SK-N-SH treated with all-trans-retinoic acid at 6 μM for 48 hours (cell line): ENCODE data around the gene ITGA8.

Experiments used
- BACH2 ChIP-seq: fragments of 250-450 bp; sonication (Bioruptor Pico); IDR thresholded peaks from 2 replicates; pipeline ENCODE4 v1.9.0; 2021; ENCODE audit warnings: mild to moderate bottlenecking, borderline replicate concordance
- CREB5 ChIP-seq: fragments of 250-450 bp; sonication (Bioruptor Pico); IDR thresholded peaks from 2 replicates; pipeline ENCODE4 v1.5.1; 2020; ENCODE audit warnings: low read depth, mild to moderate bottlenecking, moderate library complexity
- CSRNP3 ChIP-seq: fragments of 250-450 bp; sonication (Bioruptor Pico); IDR thresholded peaks from 2 replicates; pipeline ENCODE4 v1.5.1; 2021; ENCODE audit warnings: mild to moderate bottlenecking, moderate library complexity
- ESRRG ChIP-seq: fragments of 250-450 bp; sonication (Bioruptor Pico); IDR thresholded peaks from 2 replicates; pipeline ENCODE4 v1.6.1; 2021; ENCODE audit warnings: mild to moderate bottlenecking
- GLIS3 ChIP-seq: fragments of 250-450 bp; sonication (Bioruptor Pico); IDR thresholded peaks from 2 replicates; pipeline ENCODE4 v1.5.0; 2020; ENCODE audit warnings: mild to moderate bottlenecking, moderate library complexity
- PATZ1 ChIP-seq: fragments of 250-450 bp; sonication (Bioruptor Pico); IDR thresholded peaks from 2 replicates; pipeline ENCODE4 v1.8.0; 2020; ENCODE audit warnings: mild to moderate bottlenecking, moderate library complexity, borderline replicate concordance
- POU6F1 ChIP-seq: fragments of 250-450 bp; sonication (Bioruptor Pico); IDR thresholded peaks from 2 replicates; pipeline ENCODE4 v1.8.0; 2021; ENCODE audit warnings: low read depth, mild to moderate bottlenecking, moderate library complexity, borderline replicate concordance
- PPARA ChIP-seq: fragments of 250-450 bp; sonication (Bioruptor Pico); IDR thresholded peaks from 2 replicates; pipeline ENCODE4 v1.5.0; 2020; ENCODE audit warnings: mild to moderate bottlenecking, borderline replicate concordance
- TSHZ2 ChIP-seq: fragments of 250-450 bp; sonication (Bioruptor Pico); IDR thresholded peaks from 2 replicates; pipeline ENCODE4 v1.5.0; 2020; ENCODE audit warnings: mild to moderate bottlenecking, moderate library complexity
- ZC3H10 ChIP-seq: fragments of 250-450 bp; sonication (Bioruptor Pico); IDR thresholded peaks from 2 replicates; pipeline ENCODE4 v1.5.1; 2021; ENCODE audit warnings: mild to moderate bottlenecking, moderate library complexity
- ZFP3 ChIP-seq: fragments of 250-450 bp; sonication (Bioruptor Pico); IDR thresholded peaks from 2 replicates; pipeline ENCODE4 v1.5.0; 2020; ENCODE audit warnings: mild to moderate bottlenecking, moderate library complexity
- ZNF565 ChIP-seq: fragments of 450-650 bp; formaldehyde crosslinking; conservative IDR thresholded peaks from 2 replicates; pipeline ENCODE4 v1.5.0; 2020; ENCODE audit warnings: low read depth, mild to moderate bottlenecking, moderate library complexity
- ZNF70 ChIP-seq: fragments of 450-650 bp; formaldehyde crosslinking; IDR thresholded peaks from 2 replicates; pipeline ENCODE4 v1.5.0; 2020; ENCODE audit warnings: mild to moderate bottlenecking, moderate library complexity
- ZNF8 ChIP-seq: fragments of 450-650 bp; formaldehyde crosslinking; IDR thresholded peaks from 2 replicates; pipeline ENCODE4 v1.5.0; 2020; ENCODE audit warnings: mild to moderate bottlenecking, moderate library complexity

- TF ChIP-seq CREB5 (CRISPR knock-in tag) (no peak), TSHZ2 (no peak), ZFP3 (CRISPR knock-in tag) (no peak), PATZ1 (CRISPR knock-in tag) (no peak), POU6F1 (CRISPR knock-in tag) (no peak), ZNF8 (no peak), ZNF565 (CRISPR knock-in tag) (no peak), ZNF70 (CRISPR knock-in tag) (no peak), ESRRG (CRISPR knock-in tag) (no peak), CSRNP3 (no peak), ZC3H10 (no peak), BACH2 (CRISPR knock-in tag) (no peak), GLIS3 (CRISPR knock-in tag) (no peak), PPARA (no peak)
Observed at GRCh38 chr10:15651175-15651574, 68.5 kb downstream of the ITGA8 start.
